RWPE1 (cell line): ENCODE results near the gene RAB15.

ENCODE experiments used
- CTCF ChIA-PET: fragments of 350-600 bp; sonication (Branson Sonifier 250); formaldehyde crosslinking; extraction: SDS; loops from one replicate; lab custom pipeline; 2021; lab: Yijun Ruan, JAX
- POLR2A ChIA-PET: fragments of 400-600 bp; formaldehyde crosslinking; extraction: SDS; loops from one replicate; lab custom pipeline; 2020; ENCODE audit warnings: antibody characterized with exemption; ENCODE audit not compliant: low non-redundant PET; lab: Yijun Ruan, JAX
- DNase-seq: peaks from one replicate; pipeline ENCODE4 v3.0.0; 2012; ENCODE audit warnings: low spot score
- H3K27ac ChIP-seq: fragments of 450-650 bp; 2 replicates; pipeline ENCODE4 v1.5.1; 2017
- CTCF ChIP-seq: fragments of 450-650 bp; conservative IDR thresholded peaks from 2 replicates; pipeline ENCODE4 v1.5.1; 2017; ENCODE audit warnings: low read depth, mild to moderate bottlenecking

RAB15 gene

GRCh38 chr14:64937171-64937820 is 34.8 kb downstream of the RAB15 start:
- ChIA-PET POLR2A (no interaction called here), CTCF (interaction anchor here (0.7 to 1.3 kb wide), 2 partner anchors 10 to 471 kb away, joined by 3 read pairs; no protein-coding TSS in a partner anchor)
- TF ChIP-seq CTCF = no peak
- H3K27ac ChIP-seq = no peak overlapping the region
- no peak for DNase-seq

- no peak for TF ChIP-seq CTCF
- ChIA-PET CTCF (interaction anchor here (0.8 kb wide), 1 partner anchor 50 kb away, joined by 3 read pairs; no protein-coding TSS in a partner anchor), POLR2A (no interaction called here)
- H3K27ac ChIP-seq = no peak overlapping the region
- no peak for DNase-seq
These were observed 36.6 kb downstream of the RAB15 start for GRCh38 chr14:64935508-64935907.

GRCh38 chr14:64934338-64934929 is 37.7 kb downstream of the RAB15 start:
- TF ChIP-seq CTCF = no peak
- ChIA-PET CTCF (no interaction called here), POLR2A (no interaction called here)
- no peak for DNase-seq
- H3K27ac ChIP-seq = no peak overlapping the region

GRCh38 chr14:64932231-64932630 is 39.9 kb downstream of the RAB15 start:
- CTCF ChIA-PET = interaction anchor here (0.6 kb wide), 1 partner anchor 383 kb away, joined by 3 read pairs; no protein-coding TSS in a partner anchor
- DNase-seq = no peak
- TF ChIP-seq CTCF = no peak
- H3K27ac ChIP-seq = no peak overlapping the region
- POLR2A ChIA-PET = no interaction called here

GRCh38 chr14:64931123-64931522 is 41.0 kb downstream of the RAB15 start:
- ChIA-PET CTCF (no interaction called here), POLR2A (no interaction called here)
- no peak for TF ChIP-seq CTCF
- DNase-seq = no peak
- no peak overlapping the region for H3K27ac ChIP-seq

GRCh38 chr14:64930085-64930843 is 41.9 kb downstream of the RAB15 start:
- TF ChIP-seq CTCF = no peak
- H3K27ac ChIP-seq = no peak overlapping the region
- POLR2A ChIA-PET = no interaction called here
- no peak for DNase-seq
- CTCF ChIA-PET = no interaction called here
